HL-60 (cell line): ENCODE results near the gene SDF4.

ENCODE experiments used
- CTCF ChIP-seq: IDR thresholded peaks from one replicate; pipeline ENCODE4 v1.5.1; 2011; ENCODE audit warnings: low read length, control low read depth, inconsistent platforms; ENCODE audit not compliant: insufficient read depth
- GABPA ChIP-seq: IDR thresholded peaks from 2 replicates; pipeline ENCODE4 v1.6.1; 2012; ENCODE audit warnings: low read depth
- POLR2AphosphoS5 ChIP-seq: IDR thresholded peaks from 2 replicates; pipeline ENCODE4 v1.6.1; 2012; ENCODE audit warnings: low read depth
- REST ChIP-seq: IDR thresholded peaks from 2 replicates; pipeline ENCODE4 v1.6.1; 2012; ENCODE audit warnings: low read depth; ENCODE audit not compliant: insufficient replicate concordance
- SPI1 ChIP-seq: IDR thresholded peaks from 2 replicates; pipeline ENCODE4 v1.6.1; 2012; ENCODE audit warnings: low read depth, mild to moderate bottlenecking, borderline replicate concordance

GRCh38 chr1:1170215-1171091, 61.3 kb downstream of the SDF4 start:
- TF ChIP-seq POLR2AphosphoS5 (no peak), CTCF (no peak), SPI1 (no peak), GABPA (no peak), REST (no peak)
